ENCODE data around the gene RHEBL1. TPM values are rescaled to one million over a fixed set of nuclear protein-coding genes. Genes with fewer than 3 reads are reported as not detected.

RHEBL1 gene
- total RNA-seq, 1 donor from 2014 or later = 0.53 TPM

- FAIRE-seq = no peak
- TF ChIP-seq CTCF (IDR thresholded peaks at IDR 0.05; ENCODE audit: insufficient read depth, low read length, severe bottlenecking) = no peak
- no peak for DNase-seq (ENCODE audit: low read depth)
- no peak overlapping the region for H3K4me3 ChIP-seq (ENCODE audit: low read depth, low read length)
- peaks cover 64% of the 10 kb centered on the region for H3K36me3 ChIP-seq (ENCODE audit: control insufficient read depth, insufficient read depth, low read length)
- no peaks in the 10 kb centered on the region for H3K27me3 ChIP-seq (ENCODE audit: control insufficient read depth, insufficient read depth, low read length)
Observed at GRCh38 chr12:49043241-49043640, 26.5 kb downstream of the RHEBL1 start.

GRCh38 chr12:49041881-49042484 is 27.8 kb downstream of the RHEBL1 start:
- peaks cover 69% of the 10 kb centered on the region for H3K36me3 ChIP-seq (ENCODE audit: control insufficient read depth, insufficient read depth, low read length)
- no peak for TF ChIP-seq CTCF (IDR thresholded peaks at IDR 0.05; ENCODE audit: insufficient read depth, low read length, severe bottlenecking)
- no peak for FAIRE-seq
- no peak for DNase-seq (ENCODE audit: low read depth)
- no peak overlapping the region for H3K4me3 ChIP-seq (ENCODE audit: low read depth, low read length)
- no peaks in the 10 kb centered on the region for H3K27me3 ChIP-seq (ENCODE audit: control insufficient read depth, insufficient read depth, low read length)

- no peak for TF ChIP-seq CTCF (IDR thresholded peaks at IDR 0.05; ENCODE audit: insufficient read depth, low read length, severe bottlenecking)
- DNase-seq (ENCODE audit: low read depth) (no peak), FAIRE-seq (no peak)
- peaks cover 70% of the 10 kb centered on the region for H3K36me3 ChIP-seq (ENCODE audit: control insufficient read depth, insufficient read depth, low read length)
- no peak overlapping the region for H3K4me3 ChIP-seq (ENCODE audit: low read depth, low read length)
- no peaks in the 10 kb centered on the region for H3K27me3 ChIP-seq (ENCODE audit: control insufficient read depth, insufficient read depth, low read length)
Observed at GRCh38 chr12:49041036-49041880, 28.5 kb downstream of the RHEBL1 start.

GRCh38 chr12:49040364-49040855 is 29.4 kb downstream of the RHEBL1 start:
- no peak for FAIRE-seq
- no peak overlapping the region for H3K4me3 ChIP-seq (ENCODE audit: low read depth, low read length)
- TF ChIP-seq CTCF (IDR thresholded peaks at IDR 0.05; ENCODE audit: insufficient read depth, low read length, severe bottlenecking) = no peak

GRCh38 chr12:49039421-49040363 is 30.1 kb downstream of the RHEBL1 start:
- H3K36me3 ChIP-seq (ENCODE audit: control insufficient read depth, insufficient read depth, low read length) = peaks cover 61% of the 10 kb centered on the region
- DNase-seq (ENCODE audit: low read depth) = no peak
- no peaks in the 10 kb centered on the region for H3K27me3 ChIP-seq (ENCODE audit: control insufficient read depth, insufficient read depth, low read length)
- no peak overlapping the region for H3K4me3 ChIP-seq (ENCODE audit: low read depth, low read length)
- no peak for TF ChIP-seq CTCF (IDR thresholded peaks at IDR 0.05; ENCODE audit: insufficient read depth, low read length, severe bottlenecking)
- no peak for FAIRE-seq

More at GRCh38 chr12:49040364-49040855, 29.4 kb downstream of the RHEBL1 start:
- Histone ChIP-seq H3K36me3 (ENCODE audit: control insufficient read depth, insufficient read depth, low read length) (peaks cover 62% of the 10 kb centered on the region), H3K27me3 (ENCODE audit: control insufficient read depth, insufficient read depth, low read length) (no peaks in the 10 kb centered on the region)
- no peak for DNase-seq (ENCODE audit: low read depth)
